ENCODE results near the gene AGBL1. TPM values are rescaled to one million over a fixed set of nuclear protein-coding genes. Genes with fewer than 3 reads are reported as not detected.

AGBL1 gene
- total RNA-seq, 1 experiment from 2014 or later = not detected

DNA sequence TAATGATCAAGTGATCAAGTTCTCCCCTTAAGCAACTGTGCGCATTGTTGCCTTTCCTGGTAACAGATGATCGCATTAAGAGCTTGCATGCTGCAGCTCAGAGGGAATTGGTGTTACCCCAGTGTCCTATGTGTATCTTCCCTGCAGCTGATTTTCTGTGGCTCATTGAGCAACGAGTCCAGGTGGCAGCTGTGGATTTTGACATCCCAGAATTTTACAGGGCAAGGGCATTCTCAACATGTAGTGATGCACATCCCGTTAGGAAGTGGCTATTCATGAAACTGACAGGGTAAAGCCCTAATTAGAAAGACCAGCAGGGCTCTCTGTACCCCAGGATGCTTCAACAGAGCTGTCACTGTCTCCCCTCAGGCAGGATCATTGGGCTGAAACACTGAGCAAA lies 232.8 kb downstream of the AGBL1 start:
- Histone ChIP-seq H4K20me1 (ENCODE audit: insufficient read depth, low read depth, low read length) (no peaks in the 10 kb centered on the region), H3K79me2 (ENCODE audit: low read length) (no peaks in the 10 kb centered on the region), H3K9ac (ENCODE audit: low read length) (no peak overlapping the region), H3K27me3 (ENCODE audit: low read length) (no peaks in the 10 kb centered on the region), H2AFZ (ENCODE audit: low read length) (no peak overlapping the region), H3K27ac (ENCODE audit: low read length) (no peak overlapping the region), H3K4me3 (ENCODE audit: low read length) (no peak overlapping the region), H3K36me3 (ENCODE audit: insufficient read depth, low read length) (no peaks in the 10 kb centered on the region), H3K4me2 (ENCODE audit: low read depth, low read length, poor library complexity, severe bottlenecking) (no peak overlapping the region), H3K4me1 (ENCODE audit: low read length) (no peaks in the 10 kb centered on the region), H3K9me3 (ENCODE audit: low read length) (no peaks in the 10 kb centered on the region), H3K9me2 (replicated peaks; ENCODE audit: insufficient read depth, low read length) (no peaks in the 10 kb centered on the region)
- no peak for DNase-seq

DNA sequence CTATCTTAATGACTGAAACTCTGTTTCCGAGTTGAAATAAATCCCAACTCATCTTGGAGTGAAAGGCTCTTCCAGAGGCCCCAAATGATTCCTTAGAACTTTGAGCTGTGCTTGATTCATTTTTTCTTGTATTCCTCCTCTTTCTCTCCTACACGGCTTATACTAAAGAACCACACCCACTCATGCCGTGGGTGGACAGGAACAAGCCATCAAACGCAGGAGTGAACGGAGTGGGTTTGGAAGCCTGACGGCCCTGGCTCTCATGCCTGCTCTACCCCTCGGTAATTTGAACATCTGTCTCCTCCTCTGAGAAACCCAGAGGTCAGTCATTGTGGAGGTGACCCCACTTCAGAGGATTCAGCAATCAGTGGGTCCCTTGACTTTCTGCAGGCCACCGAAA lies 236.5 kb downstream of the AGBL1 start:
- Histone ChIP-seq H3K4me2 (ENCODE audit: low read depth, low read length, poor library complexity, severe bottlenecking) (no peak overlapping the region), H3K27me3 (ENCODE audit: low read length) (no peaks in the 10 kb centered on the region), H3K4me1 (ENCODE audit: low read length) (no peaks in the 10 kb centered on the region), H3K4me3 (ENCODE audit: low read length) (no peak overlapping the region), H3K9me2 (replicated peaks; ENCODE audit: insufficient read depth, low read length) (no peaks in the 10 kb centered on the region), H3K79me2 (ENCODE audit: low read length) (no peaks in the 10 kb centered on the region), H3K27ac (ENCODE audit: low read length) (no peak overlapping the region), H3K36me3 (ENCODE audit: insufficient read depth, low read length) (no peaks in the 10 kb centered on the region), H4K20me1 (ENCODE audit: insufficient read depth, low read depth, low read length) (no peaks in the 10 kb centered on the region), H3K9me3 (ENCODE audit: low read length) (no peaks in the 10 kb centered on the region), H3K9ac (ENCODE audit: low read length) (no peak overlapping the region), H2AFZ (ENCODE audit: low read length) (no peak overlapping the region)
- DNase-seq = no peak

DNA sequence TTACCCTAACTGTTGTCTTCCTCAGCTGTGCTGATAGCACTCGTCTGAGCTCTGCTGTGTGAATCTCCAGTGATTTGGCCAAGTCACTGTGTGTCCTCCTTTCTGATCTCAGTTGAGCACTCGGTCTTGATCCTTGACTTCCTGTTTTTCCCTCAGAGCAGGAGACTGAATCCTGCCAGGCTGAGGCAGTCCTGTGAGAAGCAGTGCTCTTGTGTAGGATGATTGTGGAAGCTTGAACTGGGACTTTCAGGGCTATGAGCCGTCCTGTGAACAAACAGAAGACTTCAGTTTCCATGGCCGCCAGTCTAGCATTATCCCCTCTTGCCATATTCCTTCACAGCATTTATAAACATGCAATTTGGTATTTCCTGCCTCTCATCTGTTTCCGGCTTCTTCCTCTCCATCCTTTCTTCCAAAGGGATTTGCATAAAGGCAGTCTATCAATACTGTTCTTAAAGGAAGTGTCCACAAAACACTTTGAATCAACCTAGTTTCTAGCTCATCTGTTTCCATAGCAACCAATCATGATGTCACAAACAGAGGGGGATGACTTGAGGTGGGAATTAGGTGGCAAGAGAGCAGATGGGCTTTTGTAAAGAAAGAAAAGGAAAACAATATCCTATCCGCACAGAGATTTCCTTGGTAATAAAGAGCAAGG lies 237.2 kb downstream of the AGBL1 start:
- no peaks in the 10 kb centered on the region for H3K27me3 ChIP-seq (ENCODE audit: low read length)
- no peak overlapping the region for H3K27ac ChIP-seq (ENCODE audit: low read length)
- no peaks in the 10 kb centered on the region for H3K4me1 ChIP-seq (ENCODE audit: low read length)
- no peaks in the 10 kb centered on the region for H3K36me3 ChIP-seq (ENCODE audit: insufficient read depth, low read length)
- no peaks in the 10 kb centered on the region for H3K9me2 ChIP-seq (replicated peaks; ENCODE audit: insufficient read depth, low read length)
- H3K79me2 ChIP-seq (ENCODE audit: low read length) = no peaks in the 10 kb centered on the region
- H3K9me3 ChIP-seq (ENCODE audit: low read length) = no peaks in the 10 kb centered on the region
- H2AFZ ChIP-seq (ENCODE audit: low read length) = no peak overlapping the region
- H3K4me3 ChIP-seq (ENCODE audit: low read length) = no peak overlapping the region
- H3K9ac ChIP-seq (ENCODE audit: low read length) = no peak overlapping the region
- H3K4me2 ChIP-seq (ENCODE audit: low read depth, low read length, poor library complexity, severe bottlenecking) = no peak overlapping the region
- no peaks in the 10 kb centered on the region for H4K20me1 ChIP-seq (ENCODE audit: insufficient read depth, low read depth, low read length)
- DNase-seq = no peak

DNA sequence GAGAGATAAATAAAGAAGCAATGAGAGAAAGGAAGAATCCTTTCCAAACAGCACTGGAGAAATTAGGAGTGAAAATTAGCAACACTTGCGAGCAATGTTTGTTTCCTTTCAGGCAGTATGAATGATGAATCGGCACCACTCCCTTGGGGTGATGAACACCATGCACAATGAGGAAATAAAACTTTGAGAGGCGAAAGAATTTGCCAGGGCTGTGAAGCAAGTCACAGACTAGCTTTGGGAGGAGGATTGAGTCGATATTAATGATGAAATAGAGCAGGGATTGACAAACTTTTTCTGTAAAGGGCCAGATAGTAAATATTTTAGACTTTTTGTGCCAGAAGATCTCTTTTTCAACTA lies 237.7 kb downstream of the AGBL1 start:
- H3K4me2 ChIP-seq (ENCODE audit: low read depth, low read length, poor library complexity, severe bottlenecking) = no peak overlapping the region
- no peaks in the 10 kb centered on the region for H3K9me3 ChIP-seq (ENCODE audit: low read length)
- no peaks in the 10 kb centered on the region for H3K9me2 ChIP-seq (replicated peaks; ENCODE audit: insufficient read depth, low read length)
- H3K4me1 ChIP-seq (ENCODE audit: low read length) = no peaks in the 10 kb centered on the region
- H3K27ac ChIP-seq (ENCODE audit: low read length) = no peak overlapping the region
- H3K27me3 ChIP-seq (ENCODE audit: low read length) = no peaks in the 10 kb centered on the region
- H3K36me3 ChIP-seq (ENCODE audit: insufficient read depth, low read length) = no peaks in the 10 kb centered on the region
- no peak overlapping the region for H3K4me3 ChIP-seq (ENCODE audit: low read length)
- no peaks in the 10 kb centered on the region for H3K79me2 ChIP-seq (ENCODE audit: low read length)
- no peak overlapping the region for H2AFZ ChIP-seq (ENCODE audit: low read length)
- H3K9ac ChIP-seq (ENCODE audit: low read length) = no peak overlapping the region
- no peaks in the 10 kb centered on the region for H4K20me1 ChIP-seq (ENCODE audit: insufficient read depth, low read depth, low read length)
- DNase-seq = no peak

DNA sequence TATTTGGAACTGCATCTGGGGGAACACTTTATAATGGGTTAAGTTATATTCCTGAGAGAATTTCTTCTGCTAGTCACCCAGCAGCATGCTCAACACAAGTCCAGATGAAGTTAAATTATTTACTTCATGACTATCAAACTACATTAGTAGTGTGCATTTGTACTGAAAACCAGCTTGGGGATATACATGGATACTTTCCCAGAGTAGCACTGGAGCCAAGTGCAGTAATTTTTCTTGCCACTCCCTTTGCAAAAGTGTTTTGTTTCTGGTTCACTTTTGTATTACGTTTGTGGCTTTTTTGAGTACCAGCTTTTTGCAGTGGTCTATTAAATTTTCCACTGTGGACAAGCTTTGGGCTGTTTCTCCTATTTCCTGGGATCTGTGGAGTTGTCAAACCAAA lies 243.0 kb downstream of the AGBL1 start:
- no peak overlapping the region for H3K4me3 ChIP-seq (ENCODE audit: low read length)
- H3K4me1 ChIP-seq (ENCODE audit: low read length) = no peaks in the 10 kb centered on the region
- H3K9me3 ChIP-seq (ENCODE audit: low read length) = no peaks in the 10 kb centered on the region
- H3K27me3 ChIP-seq (ENCODE audit: low read length) = no peaks in the 10 kb centered on the region
- no peak for DNase-seq
- no peaks in the 10 kb centered on the region for H3K9me2 ChIP-seq (replicated peaks; ENCODE audit: insufficient read depth, low read length)
- no peak overlapping the region for H3K4me2 ChIP-seq (ENCODE audit: low read depth, low read length, poor library complexity, severe bottlenecking)
- no peak overlapping the region for H3K27ac ChIP-seq (ENCODE audit: low read length)
- H3K9ac ChIP-seq (ENCODE audit: low read length) = no peak overlapping the region
- no peaks in the 10 kb centered on the region for H3K79me2 ChIP-seq (ENCODE audit: low read length)
- no peaks in the 10 kb centered on the region for H4K20me1 ChIP-seq (ENCODE audit: insufficient read depth, low read depth, low read length)
- H3K36me3 ChIP-seq (ENCODE audit: insufficient read depth, low read length) = no peaks in the 10 kb centered on the region
- H2AFZ ChIP-seq (ENCODE audit: low read length) = no peak overlapping the region

DNA sequence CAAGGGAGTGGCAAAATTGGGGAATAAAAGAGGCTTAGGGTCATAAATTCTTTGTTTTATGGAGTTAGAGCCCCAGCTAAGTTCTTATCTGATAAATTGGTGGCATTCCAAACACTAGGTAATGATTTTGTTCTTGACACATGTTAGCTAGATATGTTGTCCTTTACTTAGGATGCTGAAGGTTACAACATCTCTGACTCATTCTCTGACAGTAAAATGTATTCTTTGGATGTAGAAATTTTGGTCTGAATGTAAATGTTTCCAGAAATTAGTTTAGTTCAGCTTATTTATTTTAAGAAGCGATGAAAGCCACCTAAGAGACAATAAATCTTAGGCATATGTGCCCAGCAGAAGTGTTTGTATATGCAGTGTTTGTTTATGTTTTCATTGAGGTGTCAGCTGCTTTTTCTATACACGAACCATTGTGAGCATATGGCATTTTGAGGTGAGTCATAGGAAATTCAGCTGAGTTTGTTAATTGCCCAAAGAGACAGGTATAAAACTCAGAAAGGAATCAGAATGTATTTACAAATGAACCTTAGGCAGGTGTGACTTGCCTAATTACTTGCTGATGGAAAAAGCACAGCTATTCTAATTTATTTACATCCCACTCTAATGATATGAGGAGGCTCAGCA lies 247.7 kb downstream of the AGBL1 start:
- Histone ChIP-seq H3K4me1 (ENCODE audit: low read length) (no peaks in the 10 kb centered on the region), H3K27me3 (ENCODE audit: low read length) (no peaks in the 10 kb centered on the region), H4K20me1 (ENCODE audit: insufficient read depth, low read depth, low read length) (no peaks in the 10 kb centered on the region), H3K4me3 (ENCODE audit: low read length) (no peak overlapping the region), H3K9ac (ENCODE audit: low read length) (no peak overlapping the region), H3K27ac (ENCODE audit: low read length) (no peak overlapping the region), H2AFZ (ENCODE audit: low read length) (no peak overlapping the region), H3K9me3 (ENCODE audit: low read length) (peaks cover 17% of the 10 kb centered on the region), H3K4me2 (ENCODE audit: low read depth, low read length, poor library complexity, severe bottlenecking) (no peak overlapping the region), H3K79me2 (ENCODE audit: low read length) (no peaks in the 10 kb centered on the region), H3K9me2 (replicated peaks; ENCODE audit: insufficient read depth, low read length) (no peaks in the 10 kb centered on the region), H3K36me3 (ENCODE audit: insufficient read depth, low read length) (no peaks in the 10 kb centered on the region)
- no peak for DNase-seq

DNA sequence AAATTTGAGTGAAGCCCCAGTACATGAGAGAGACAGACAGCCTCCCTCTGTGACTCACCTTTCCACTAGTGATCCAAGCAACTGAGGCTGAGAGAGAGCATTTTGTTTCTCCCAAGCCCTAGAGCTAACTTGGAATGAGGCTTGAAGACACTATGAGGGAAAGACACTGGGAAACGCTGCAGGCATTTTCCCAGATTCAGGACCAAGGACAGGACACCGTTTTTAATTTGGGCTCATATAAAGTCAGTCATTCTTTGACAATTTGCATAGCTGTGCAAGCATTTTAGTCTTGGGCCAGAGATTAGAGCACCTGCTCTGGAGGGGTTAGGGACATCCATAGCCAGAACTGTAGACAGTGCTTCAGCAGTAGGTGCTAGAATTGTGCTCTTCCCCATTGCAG lies 249.0 kb downstream of the AGBL1 start:
- Histone ChIP-seq H3K9me2 (replicated peaks; ENCODE audit: insufficient read depth, low read length) (no peaks in the 10 kb centered on the region), H4K20me1 (ENCODE audit: insufficient read depth, low read depth, low read length) (no peaks in the 10 kb centered on the region), H3K27ac (ENCODE audit: low read length) (no peak overlapping the region)

DNA sequence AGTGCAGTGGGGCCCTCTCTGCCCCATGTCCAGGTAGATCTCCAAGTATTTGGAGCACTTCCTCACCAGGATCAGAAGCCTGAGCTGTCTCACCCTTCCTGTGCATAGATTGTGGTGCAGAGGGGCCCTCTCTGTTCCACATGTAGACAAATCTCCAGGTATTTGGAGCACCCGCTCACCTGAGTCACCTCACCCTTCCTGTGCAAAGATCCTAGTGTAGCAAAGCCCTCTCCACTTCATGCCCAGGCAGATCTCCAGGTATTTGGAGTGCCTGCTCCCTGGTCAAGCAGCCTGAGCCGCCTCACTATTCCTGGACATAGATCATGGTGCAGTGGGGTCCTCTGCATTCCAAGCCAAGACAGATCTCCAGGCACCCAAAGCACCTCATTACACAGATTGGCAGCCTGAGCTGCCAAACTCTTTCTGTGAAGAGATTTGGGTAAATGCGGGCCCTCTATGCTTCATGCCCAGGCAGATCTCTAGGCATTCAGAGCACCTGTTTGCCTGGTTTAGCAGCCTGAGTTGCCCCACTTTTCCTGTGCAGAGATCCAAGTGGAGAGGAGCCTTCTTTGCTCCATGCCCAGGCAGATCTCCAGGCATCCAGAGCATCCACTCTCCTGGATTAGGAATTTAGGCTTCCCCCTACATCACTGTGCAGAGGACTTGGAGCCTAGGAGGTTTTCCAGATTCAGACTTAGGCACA lies 249.8 kb downstream of the AGBL1 start:
- Histone ChIP-seq H3K36me3 (ENCODE audit: insufficient read depth, low read length) (no peaks in the 10 kb centered on the region), H3K4me2 (ENCODE audit: low read depth, low read length, poor library complexity, severe bottlenecking) (no peak overlapping the region), H3K79me2 (ENCODE audit: low read length) (no peaks in the 10 kb centered on the region), H3K27me3 (ENCODE audit: low read length) (no peaks in the 10 kb centered on the region), H3K9ac (ENCODE audit: low read length) (no peak overlapping the region), H3K4me3 (ENCODE audit: low read length) (no peak overlapping the region), H3K27ac (ENCODE audit: low read length) (no peak overlapping the region), H2AFZ (ENCODE audit: low read length) (no peak overlapping the region), H4K20me1 (ENCODE audit: insufficient read depth, low read depth, low read length) (no peaks in the 10 kb centered on the region), H3K4me1 (ENCODE audit: low read length) (no peaks in the 10 kb centered on the region), H3K9me2 (replicated peaks; ENCODE audit: insufficient read depth, low read length) (no peaks in the 10 kb centered on the region), H3K9me3 (ENCODE audit: low read length) (peaks cover 17% of the 10 kb centered on the region)
- DNase-seq = no peak

More for the DNA sequence above, 249.0 kb downstream of the AGBL1 start:
- H3K27me3 ChIP-seq (ENCODE audit: low read length) = no peaks in the 10 kb centered on the region
- H3K36me3 ChIP-seq (ENCODE audit: insufficient read depth, low read length) = no peaks in the 10 kb centered on the region
- H3K79me2 ChIP-seq (ENCODE audit: low read length) = no peaks in the 10 kb centered on the region
- no peak overlapping the region for H3K4me3 ChIP-seq (ENCODE audit: low read length)
- H3K4me1 ChIP-seq (ENCODE audit: low read length) = no peaks in the 10 kb centered on the region
- H3K9me3 ChIP-seq (ENCODE audit: low read length) = peaks cover 17% of the 10 kb centered on the region
- no peak overlapping the region for H3K4me2 ChIP-seq (ENCODE audit: low read depth, low read length, poor library complexity, severe bottlenecking)
- no peak overlapping the region for H3K9ac ChIP-seq (ENCODE audit: low read length)
- H2AFZ ChIP-seq (ENCODE audit: low read length) = no peak overlapping the region
- no peak for DNase-seq
